WERI-Rb-1 (cell line): ENCODE results near the gene EPHA4.

Experiments
- DNase-seq: peaks from one replicate; pipeline ENCODE4 v3.0.0-alpha.2; 2020
- H3K27ac ChIP-seq: fragments of 250-450 bp; sonication (Bioruptor Pico); 2 replicates; pipeline ENCODE4 v1.5.1; 2020; ENCODE audit warnings: mild to moderate bottlenecking, moderate library complexity
- H3K27me3 ChIP-seq: fragments of 250-450 bp; sonication (Bioruptor Pico); 2 replicates; pipeline ENCODE4 v1.5.1; 2021; ENCODE audit warnings: mild to moderate bottlenecking, low read depth, moderate library complexity; ENCODE audit not compliant: insufficient read depth, severe bottlenecking
- H3K36me3 ChIP-seq: fragments of 250-450 bp; sonication (Bioruptor Pico); 2 replicates; pipeline ENCODE4 v1.5.1; 2020; ENCODE audit warnings: mild to moderate bottlenecking, moderate library complexity
- H3K4me3 ChIP-seq: 2 replicates; pipeline ENCODE4 v1.5.1; 2011; ENCODE audit warnings: low read depth, mild to moderate bottlenecking, control low read depth, low read length
- H3K9me3 ChIP-seq: fragments of 250-450 bp; sonication (Bioruptor Pico); 2 replicates; pipeline ENCODE4 v1.5.1; 2021; ENCODE audit warnings: mild to moderate bottlenecking, moderate library complexity; ENCODE audit not compliant: severe bottlenecking
- CTCF ChIP-seq: IDR thresholded peaks from 2 replicates; pipeline ENCODE4 v1.5.1; 2011; ENCODE audit warnings: low read depth, mild to moderate bottlenecking, control low read depth, inconsistent platforms, low read length

Gene EPHA4

DNA sequence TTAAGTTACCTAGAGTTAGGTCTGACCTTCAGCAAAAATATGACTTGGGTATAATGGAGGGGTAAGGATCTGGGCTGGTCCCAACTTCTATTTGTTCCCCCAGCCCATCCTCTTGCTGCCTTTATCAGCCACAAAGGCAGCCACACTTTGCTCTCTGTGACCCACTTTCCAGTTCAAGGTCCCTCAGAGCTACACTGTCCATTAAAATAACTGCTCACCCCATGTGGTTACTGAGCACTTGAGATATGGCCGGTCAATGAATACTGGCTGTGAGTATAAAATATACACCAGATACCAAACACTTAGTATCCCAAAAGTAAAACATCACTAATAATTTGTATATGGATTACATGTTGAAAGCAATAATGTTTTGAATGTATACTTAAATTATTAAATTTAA lies 67.2 kb downstream of the EPHA4 start:
- no peak for DNase-seq
- Histone ChIP-seq H3K27ac (no peak overlapping the region), H3K4me3 (no peak overlapping the region), H3K36me3 (no peaks in the 10 kb centered on the region), H3K9me3 (no peaks in the 10 kb centered on the region), H3K27me3 (no peaks in the 10 kb centered on the region)
- TF ChIP-seq CTCF: no peak

DNA sequence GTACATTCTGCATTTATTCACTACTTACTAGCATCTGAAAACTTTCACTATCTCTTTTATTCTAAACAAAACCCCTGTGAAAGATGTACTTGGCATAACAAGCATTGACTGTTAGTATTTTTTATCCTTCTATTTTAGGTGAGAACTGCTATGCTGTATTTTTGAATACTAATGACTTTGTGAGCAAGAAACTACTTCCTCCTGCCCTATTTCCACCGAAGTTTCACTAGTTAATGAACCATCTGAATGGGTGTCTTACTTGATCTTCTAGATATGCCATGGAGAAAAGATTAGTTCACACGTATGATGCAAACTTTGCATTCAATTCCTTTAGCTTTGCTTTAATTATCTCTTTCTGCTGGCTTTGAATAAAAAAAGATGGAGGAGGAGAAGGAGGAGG lies 68.1 kb downstream of the EPHA4 start:
- no peaks in the 10 kb centered on the region for H3K9me3 ChIP-seq
- H3K27ac ChIP-seq: no peak overlapping the region
- H3K27me3 ChIP-seq: no peaks in the 10 kb centered on the region
- no peak for DNase-seq
- H3K36me3 ChIP-seq: no peaks in the 10 kb centered on the region
- no peak overlapping the region for H3K4me3 ChIP-seq
- TF ChIP-seq CTCF: no peak

GRCh38 chr2:221502270-221503010 lies 69.7 kb downstream of the EPHA4 start:
- H3K27ac ChIP-seq: no peak overlapping the region
- DNase-seq: no peak

DNA sequence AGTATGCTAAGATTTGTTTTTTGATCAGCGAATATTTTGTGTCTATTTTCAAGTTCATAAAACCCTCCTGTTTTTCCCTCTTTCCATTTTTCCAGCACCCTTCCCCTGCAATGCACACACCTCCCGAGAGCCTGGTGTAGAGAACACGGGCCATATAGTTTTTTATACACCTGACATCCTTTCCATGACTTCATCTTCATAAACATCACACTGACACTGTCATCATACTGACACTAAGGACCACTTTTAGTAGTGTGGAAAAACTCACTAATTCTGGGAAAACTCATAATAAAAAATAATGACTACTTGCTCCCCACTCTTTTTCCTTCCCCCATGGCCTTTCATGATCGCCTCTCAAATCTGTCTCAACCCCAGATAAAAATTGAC lies 70.2 kb downstream of the EPHA4 start:
- H3K27ac ChIP-seq: no peak overlapping the region
- H3K4me3 ChIP-seq: no peak overlapping the region
- no peaks in the 10 kb centered on the region for H3K27me3 ChIP-seq
- no peak for TF ChIP-seq CTCF
- H3K36me3 ChIP-seq: no peaks in the 10 kb centered on the region
- H3K9me3 ChIP-seq: no peaks in the 10 kb centered on the region
- no peak for DNase-seq

More at GRCh38 chr2:221502270-221503010, 69.7 kb downstream of the EPHA4 start:
- Histone ChIP-seq H3K36me3 (no peaks in the 10 kb centered on the region), H3K27me3 (no peaks in the 10 kb centered on the region), H3K4me3 (no peak overlapping the region), H3K9me3 (no peaks in the 10 kb centered on the region)
- TF ChIP-seq CTCF: no peak

DNA sequence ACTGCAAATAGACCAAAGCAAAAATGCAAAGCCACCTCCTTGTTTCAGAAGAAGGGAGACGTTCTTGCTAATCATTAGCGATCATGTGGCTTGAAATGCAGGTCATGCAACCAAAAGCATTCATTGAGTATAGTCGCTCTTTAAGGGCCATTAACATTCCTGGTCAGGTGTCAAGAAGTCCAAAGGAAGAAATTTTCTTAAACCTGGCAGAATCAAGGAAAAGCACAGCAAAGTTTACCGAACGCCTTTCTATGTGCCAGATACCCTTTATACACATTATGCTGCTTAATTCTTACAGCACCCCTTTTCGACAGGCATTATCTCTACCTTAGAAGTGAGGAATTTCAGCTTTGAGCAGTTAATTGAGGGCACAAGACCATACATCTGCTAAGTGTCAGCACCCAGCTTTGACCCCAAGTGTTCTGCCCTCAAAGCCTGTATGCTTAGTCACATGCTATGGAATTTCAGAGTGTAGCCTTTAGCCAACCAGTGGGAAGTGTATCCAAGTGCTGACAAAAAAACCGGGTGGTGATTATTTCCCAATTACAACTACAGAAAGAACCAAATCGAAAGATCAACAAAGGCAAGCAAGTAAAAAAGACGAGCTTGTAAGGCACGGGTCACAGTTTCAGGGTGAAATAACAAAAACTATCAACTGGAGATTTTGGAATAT lies 70.8 kb downstream of the EPHA4 start:
- no peak for TF ChIP-seq CTCF
- no peaks in the 10 kb centered on the region for H3K36me3 ChIP-seq
- no peak for DNase-seq
- no peaks in the 10 kb centered on the region for H3K9me3 ChIP-seq
- no peaks in the 10 kb centered on the region for H3K27me3 ChIP-seq
- no peak overlapping the region for H3K27ac ChIP-seq
- no peak overlapping the region for H3K4me3 ChIP-seq
